ENCODE results near the gene MCF2L2. TPM values are rescaled to one million over a fixed set of nuclear protein-coding genes. Genes with fewer than 3 reads are reported as not detected.

The MCF2L2 gene
- total and polyA plus RNA-seq, 9 of the 15 experiments (the other 6 are each of a cell fraction or from before 2014, with no cell fraction given) = 0.56 to 4.2 (median 3.0) TPM

DNA sequence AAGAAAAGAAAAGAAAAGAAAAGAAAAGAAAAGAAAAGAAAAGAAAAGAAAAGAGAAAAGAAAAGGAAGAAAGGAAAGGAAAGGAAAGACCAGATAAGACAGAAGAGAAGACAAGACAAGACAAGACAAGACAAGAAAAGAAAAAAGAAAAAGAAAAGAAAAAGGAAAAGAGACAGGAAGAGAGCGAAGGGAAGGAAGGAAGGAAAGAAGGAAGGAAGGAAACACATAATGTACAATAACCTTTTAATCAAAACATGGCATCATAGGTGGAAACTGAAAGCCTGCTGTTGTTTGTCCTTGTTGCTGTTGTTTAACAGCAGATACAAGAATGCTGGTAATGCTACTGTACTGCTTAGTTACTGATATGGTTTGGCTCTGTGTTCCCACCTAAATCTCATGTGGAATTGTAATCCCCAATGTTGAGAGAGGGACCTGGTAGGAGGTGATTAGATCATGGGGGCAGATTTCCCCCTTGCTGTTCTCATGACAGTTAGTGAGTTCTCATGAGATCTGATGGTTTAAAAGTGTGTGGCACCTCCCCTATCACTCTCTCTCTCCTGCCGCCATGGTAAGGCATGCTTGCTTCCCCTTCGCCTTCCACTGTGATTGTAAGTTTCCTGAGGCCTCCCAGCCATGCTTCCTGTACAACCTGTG, 67.3 kb downstream of the MCF2L2 start (continued):
- TF ChIP-seq SRSF9 (IDR thresholded peaks at IDR 0.05; ENCODE audit: borderline replicate concordance, low read depth, low read length) = no peak
- 0 out of 2 replicates have a peak, but pooled peaks have one; percentile 14 for TF ChIP-seq ZKSCAN1 (IDR thresholded peaks at IDR 0.05; ENCODE audit: low read depth, low read length)
- TF ChIP-seq, protein P1, sequence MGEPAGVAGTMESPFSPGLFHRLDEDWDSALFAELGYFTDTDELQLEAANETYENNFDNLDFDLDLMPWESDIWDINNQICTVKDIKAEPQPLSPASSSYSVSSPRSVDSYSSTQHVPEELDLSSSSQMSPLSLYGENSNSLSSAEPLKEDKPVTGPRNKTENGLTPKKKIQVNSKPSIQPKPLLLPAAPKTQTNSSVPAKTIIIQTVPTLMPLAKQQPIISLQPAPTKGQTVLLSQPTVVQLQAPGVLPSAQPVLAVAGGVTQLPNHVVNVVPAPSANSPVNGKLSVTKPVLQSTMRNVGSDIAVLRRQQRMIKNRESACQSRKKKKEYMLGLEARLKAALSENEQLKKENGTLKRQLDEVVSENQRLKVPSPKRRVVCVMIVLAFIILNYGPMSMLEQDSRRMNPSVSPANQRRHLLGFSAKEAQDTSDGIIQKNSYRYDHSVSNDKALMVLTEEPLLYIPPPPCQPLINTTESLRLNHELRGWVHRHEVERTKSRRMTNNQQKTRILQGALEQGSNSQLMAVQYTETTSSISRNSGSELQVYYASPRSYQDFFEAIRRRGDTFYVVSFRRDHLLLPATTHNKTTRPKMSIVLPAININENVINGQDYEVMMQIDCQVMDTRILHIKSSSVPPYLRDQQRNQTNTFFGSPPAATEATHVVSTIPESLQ (CRISPR knock-in tag; IDR thresholded peaks at IDR 0.05) = no peak
- TF ChIP-seq, protein P2, sequence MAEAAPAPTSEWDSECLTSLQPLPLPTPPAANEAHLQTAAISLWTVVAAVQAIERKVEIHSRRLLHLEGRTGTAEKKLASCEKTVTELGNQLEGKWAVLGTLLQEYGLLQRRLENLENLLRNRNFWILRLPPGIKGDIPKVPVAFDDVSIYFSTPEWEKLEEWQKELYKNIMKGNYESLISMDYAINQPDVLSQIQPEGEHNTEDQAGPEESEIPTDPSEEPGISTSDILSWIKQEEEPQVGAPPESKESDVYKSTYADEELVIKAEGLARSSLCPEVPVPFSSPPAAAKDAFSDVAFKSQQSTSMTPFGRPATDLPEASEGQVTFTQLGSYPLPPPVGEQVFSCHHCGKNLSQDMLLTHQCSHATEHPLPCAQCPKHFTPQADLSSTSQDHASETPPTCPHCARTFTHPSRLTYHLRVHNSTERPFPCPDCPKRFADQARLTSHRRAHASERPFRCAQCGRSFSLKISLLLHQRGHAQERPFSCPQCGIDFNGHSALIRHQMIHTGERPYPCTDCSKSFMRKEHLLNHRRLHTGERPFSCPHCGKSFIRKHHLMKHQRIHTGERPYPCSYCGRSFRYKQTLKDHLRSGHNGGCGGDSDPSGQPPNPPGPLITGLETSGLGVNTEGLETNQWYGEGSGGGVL (CRISPR knock-in tag; IDR thresholded peaks at IDR 0.05) = no peak
- TF ChIP-seq, protein P3, sequence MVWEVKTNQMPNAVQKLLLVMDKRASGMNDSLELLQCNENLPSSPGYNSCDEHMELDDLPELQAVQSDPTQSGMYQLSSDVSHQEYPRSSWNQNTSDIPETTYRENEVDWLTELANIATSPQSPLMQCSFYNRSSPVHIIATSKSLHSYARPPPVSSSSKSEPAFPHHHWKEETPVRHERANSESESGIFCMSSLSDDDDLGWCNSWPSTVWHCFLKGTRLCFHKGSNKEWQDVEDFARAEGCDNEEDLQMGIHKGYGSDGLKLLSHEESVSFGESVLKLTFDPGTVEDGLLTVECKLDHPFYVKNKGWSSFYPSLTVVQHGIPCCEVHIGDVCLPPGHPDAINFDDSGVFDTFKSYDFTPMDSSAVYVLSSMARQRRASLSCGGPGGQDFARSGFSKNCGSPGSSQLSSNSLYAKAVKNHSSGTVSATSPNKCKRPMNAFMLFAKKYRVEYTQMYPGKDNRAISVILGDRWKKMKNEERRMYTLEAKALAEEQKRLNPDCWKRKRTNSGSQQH (CRISPR knock-in tag; IDR thresholded peaks at IDR 0.05) = 0 out of 2 replicates have a peak, but pooled peaks have one; percentile 65
- no peak for TF ChIP-seq DMBX1 (CRISPR knock-in tag; IDR thresholded peaks at IDR 0.05; ENCODE audit: borderline replicate concordance)
- no peak for TF ChIP-seq KAT8 (IDR thresholded peaks at IDR 0.05; ENCODE audit: low read depth)
- TF ChIP-seq ZNF778 (CRISPR knock-in tag; IDR thresholded peaks at IDR 0.05) = no peak
- no peak for TF ChIP-seq COPS2 (conservative IDR thresholded peaks at IDR 0.05)
- peak; percentile 81; the same call in 1 of the 2 replicates for TF ChIP-seq CTBP1 (IDR thresholded peaks at IDR 0.05; ENCODE audit: borderline replicate concordance)
- TF ChIP-seq, protein P4, sequence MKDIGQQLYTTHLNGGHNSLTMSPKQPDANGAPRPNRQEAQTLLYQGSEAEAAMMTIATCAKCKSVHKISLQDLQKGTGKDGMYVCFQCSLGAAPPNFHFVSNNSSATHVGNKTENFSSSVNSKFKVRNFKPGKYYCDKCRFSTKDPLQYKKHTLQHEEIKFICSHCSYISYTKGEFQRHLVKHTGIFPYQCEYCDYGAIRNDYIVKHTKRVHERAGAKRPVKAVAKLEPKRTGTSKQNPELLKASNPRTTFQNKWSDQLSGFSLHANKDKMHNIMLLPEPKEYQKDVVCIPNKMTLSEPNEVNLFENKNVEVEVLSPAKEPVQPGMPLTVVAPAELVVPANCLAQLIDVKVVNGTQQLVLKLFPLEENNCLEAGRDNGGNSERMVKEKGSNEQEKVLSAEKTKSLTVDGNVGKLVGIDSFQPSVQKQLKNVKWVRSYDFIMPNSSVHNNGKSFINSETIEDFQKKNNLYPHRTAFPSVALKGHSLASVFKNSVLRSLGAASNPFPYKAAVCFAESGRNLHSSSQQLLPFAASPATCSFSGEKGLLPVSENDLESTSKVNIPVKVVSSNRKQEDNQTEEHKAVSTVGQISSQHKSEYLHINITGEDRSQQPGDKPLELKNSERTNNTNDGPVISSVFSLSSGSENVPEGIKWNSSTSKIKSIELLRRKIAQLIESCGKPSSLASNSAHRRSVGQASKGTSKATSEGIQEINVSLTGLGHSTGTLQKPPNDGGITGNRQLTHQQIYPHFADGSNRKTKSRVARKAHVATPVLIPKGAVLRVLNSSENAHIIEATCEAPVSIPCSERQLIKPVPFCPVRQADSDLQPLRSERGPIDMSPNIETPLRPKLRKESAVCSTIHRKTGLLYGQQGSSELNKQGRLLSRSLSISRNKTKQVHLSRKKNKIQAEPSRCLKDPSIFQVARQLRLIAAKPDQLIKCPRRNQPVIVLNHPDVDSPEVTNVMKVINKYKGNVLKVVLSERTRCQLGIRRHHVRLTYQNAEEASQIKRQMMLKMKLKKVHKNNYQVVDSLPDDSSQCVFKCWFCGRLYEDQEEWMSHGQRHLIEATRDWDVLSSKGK (CRISPR knock-in tag; IDR thresholded peaks at IDR 0.05) = no peak
- no peak for TF ChIP-seq PHF20 (IDR thresholded peaks at IDR 0.05; ENCODE audit: partially characterized antibody)
- peak; percentile 56; the same call in 1 of the 2 replicates for TF ChIP-seq KLF13 (tag; IDR thresholded peaks at IDR 0.05; ENCODE audit: borderline replicate concordance, low read depth)
- TF ChIP-seq ZNF584 (CRISPR knock-in tag; IDR thresholded peaks at IDR 0.05; ENCODE audit: low read depth) = no peak
- TF ChIP-seq ZNF3 (CRISPR knock-in tag; IDR thresholded peaks at IDR 0.05) = no peak
- TF ChIP-seq KAT2B (IDR thresholded peaks at IDR 0.05; ENCODE audit: low read depth, low read length) = no peak
- TF ChIP-seq PRPF4 (IDR thresholded peaks at IDR 0.05; ENCODE audit: insufficient read depth, low read depth, low read length, poor library complexity, severe bottlenecking) = no peak
- no peak for TF ChIP-seq E2F3 (CRISPR knock-in tag; IDR thresholded peaks at IDR 0.05)
- TF ChIP-seq POLR3A (IDR thresholded peaks at IDR 0.05; ENCODE audit: borderline replicate concordance, extremely low read depth, insufficient read depth, insufficient read length) = no peak
